ENCODE data around the gene LRP5. TPM values are rescaled to one million over a fixed set of nuclear protein-coding genes. Genes with fewer than 3 reads are reported as not detected.

LRP5 gene
- total RNA-seq, 1 experiment from 2014 or later, result 48.8 TPM

DNA sequence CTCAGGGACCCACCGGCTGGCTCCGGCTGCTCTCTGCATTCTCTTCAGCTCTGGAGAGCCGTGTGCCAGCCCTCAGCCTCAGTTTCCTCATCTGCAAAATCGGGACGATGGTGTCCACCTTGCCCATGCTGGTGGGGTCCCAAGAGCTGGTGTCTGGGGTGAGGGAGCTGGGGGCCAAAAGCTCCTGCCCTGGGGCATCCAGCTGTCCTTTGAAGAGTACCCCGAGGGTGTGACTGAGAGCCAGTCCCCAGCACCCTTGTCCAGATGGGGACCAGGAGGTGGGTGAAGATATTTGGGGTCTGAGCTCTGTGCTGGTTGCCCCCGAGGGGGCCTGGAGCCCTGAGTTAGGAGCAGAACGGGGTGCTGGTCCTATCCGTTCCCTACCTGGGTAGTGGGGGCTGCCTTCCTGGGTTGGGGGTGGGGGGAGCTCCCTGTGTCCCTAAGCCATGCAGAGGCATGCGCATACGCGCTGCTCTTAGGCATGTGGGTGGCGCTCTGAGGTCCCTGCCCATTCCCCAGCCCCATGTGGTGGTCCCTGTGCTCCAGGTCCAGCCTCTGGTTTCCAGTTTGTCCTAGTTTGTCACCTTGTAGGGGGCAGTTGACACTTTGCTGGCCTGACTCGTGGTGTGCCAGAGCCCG is 4.9 kb downstream of the LRP5 start:
- no peak overlapping the region; the same call in 1 of the 2 replicates for H3K27ac Mint-ChIP-seq
- H3K4me3 Mint-ChIP-seq, result no peak overlapping the region
- ATAC-seq (no peak), DNase-seq (ENCODE audit: low spot score) (no peak)
- H3K9me3 Mint-ChIP-seq, result peaks cover 7% of the 10 kb centered on the region
- CTCF ChIA-PET, result interaction anchor here (0.7 to 1.1 kb wide), 6 partner anchors 8 to 108 kb away, joined by 3 to 8 read pairs (median 3); no protein-coding TSS in a partner anchor
- POLR2A ChIA-PET, result interaction anchor here (0.7 kb wide), 1 partner anchor 50 kb away, joined by 5 read pairs; no protein-coding TSS in a partner anchor
- no peaks in the 10 kb centered on the region; the same call in 1 of the 2 replicates for H3K27me3 Mint-ChIP-seq (ENCODE audit: low read depth)
- TF ChIP-seq, protein P1, sequence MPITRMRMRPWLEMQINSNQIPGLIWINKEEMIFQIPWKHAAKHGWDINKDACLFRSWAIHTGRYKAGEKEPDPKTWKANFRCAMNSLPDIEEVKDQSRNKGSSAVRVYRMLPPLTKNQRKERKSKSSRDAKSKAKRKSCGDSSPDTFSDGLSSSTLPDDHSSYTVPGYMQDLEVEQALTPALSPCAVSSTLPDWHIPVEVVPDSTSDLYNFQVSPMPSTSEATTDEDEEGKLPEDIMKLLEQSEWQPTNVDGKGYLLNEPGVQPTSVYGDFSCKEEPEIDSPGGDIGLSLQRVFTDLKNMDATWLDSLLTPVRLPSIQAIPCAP (CRISPR knock-in tag; IDR thresholded peaks at IDR 0.05), result no peak
- TF ChIP-seq NR1H2 (CRISPR knock-in tag; IDR thresholded peaks at IDR 0.05) (no peak), ZNF121 (CRISPR knock-in tag; IDR thresholded peaks at IDR 0.05) (no peak), ETV6 (CRISPR knock-in tag; IDR thresholded peaks at IDR 0.05) (no peak), SOX15 (CRISPR knock-in tag; IDR thresholded peaks at IDR 0.05) (no peak), NFYB (CRISPR knock-in tag; conservative IDR thresholded peaks at IDR 0.05; ENCODE audit: low read depth) (no peak), ZNF532 (CRISPR knock-in tag; IDR thresholded peaks at IDR 0.05; ENCODE audit: borderline replicate concordance) (no peak)
- TF ChIP-seq, protein P2, sequence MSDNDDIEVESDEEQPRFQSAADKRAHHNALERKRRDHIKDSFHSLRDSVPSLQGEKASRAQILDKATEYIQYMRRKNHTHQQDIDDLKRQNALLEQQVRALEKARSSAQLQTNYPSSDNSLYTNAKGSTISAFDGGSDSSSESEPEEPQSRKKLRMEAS (CRISPR knock-in tag; IDR thresholded peaks at IDR 0.05), result peak; percentile 19; the same call in 1 of the 2 replicates
- H3K36me3 Mint-ChIP-seq, result peaks cover 8% of the 10 kb centered on the region
- peaks cover 51% of the 10 kb centered on the region for H3K4me1 Mint-ChIP-seq

DNA sequence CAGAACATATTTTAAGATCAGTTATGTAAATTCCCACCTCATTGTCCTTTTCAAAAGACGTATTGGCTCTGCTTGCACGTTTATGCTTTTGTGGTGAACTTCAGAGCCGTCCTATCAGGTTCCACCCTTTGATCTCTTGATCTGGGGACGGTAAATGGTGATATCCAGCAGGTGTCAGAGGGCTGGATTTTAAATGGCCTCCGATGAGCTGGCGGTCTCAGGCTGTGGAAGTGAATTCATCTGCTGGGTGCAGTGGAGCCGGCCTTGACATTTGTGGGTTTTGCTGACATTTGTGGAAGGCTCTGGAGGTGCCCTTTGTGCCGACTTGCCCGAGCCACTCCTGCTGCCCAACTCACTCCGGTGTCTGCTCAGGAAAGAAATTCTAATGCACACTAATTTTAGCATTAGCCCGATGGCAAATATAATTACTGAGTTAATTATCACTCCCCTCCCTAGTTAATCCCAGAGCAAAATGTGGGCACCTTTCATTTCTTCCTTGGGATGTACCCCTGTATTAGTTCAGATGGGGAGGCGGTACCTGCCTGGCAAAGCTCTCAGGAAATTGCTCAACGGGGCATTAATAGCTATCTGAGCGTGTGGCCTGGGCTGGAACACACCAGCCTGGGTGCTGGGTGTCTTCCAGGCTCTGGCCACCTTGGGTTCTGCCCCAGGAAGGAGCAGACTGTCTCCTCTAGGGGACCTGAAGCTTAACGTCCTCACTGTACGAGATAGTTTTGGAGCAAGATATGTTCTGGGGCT is 9.1 kb downstream of the LRP5 start:
- ATAC-seq (no peak), DNase-seq (ENCODE audit: low spot score) (no peak)
- Mint-ChIP-seq H3K4me1 (peaks cover 33% of the 10 kb centered on the region), H3K36me3 (peaks cover 8% of the 10 kb centered on the region), H3K27ac (no peak overlapping the region), H3K4me3 (no peak overlapping the region), H3K9me3 (peaks cover 7% of the 10 kb centered on the region), H3K27me3 (ENCODE audit: low read depth) (no peaks in the 10 kb centered on the region)
- POLR2A ChIA-PET, result no interaction called here
- CTCF ChIA-PET, result interaction anchor here (1.1 to 1.8 kb wide), 4 partner anchors 11 to 113 kb away, joined by 3 to 11 read pairs (median 4); no protein-coding TSS in a partner anchor
- TF ChIP-seq, protein P3, sequence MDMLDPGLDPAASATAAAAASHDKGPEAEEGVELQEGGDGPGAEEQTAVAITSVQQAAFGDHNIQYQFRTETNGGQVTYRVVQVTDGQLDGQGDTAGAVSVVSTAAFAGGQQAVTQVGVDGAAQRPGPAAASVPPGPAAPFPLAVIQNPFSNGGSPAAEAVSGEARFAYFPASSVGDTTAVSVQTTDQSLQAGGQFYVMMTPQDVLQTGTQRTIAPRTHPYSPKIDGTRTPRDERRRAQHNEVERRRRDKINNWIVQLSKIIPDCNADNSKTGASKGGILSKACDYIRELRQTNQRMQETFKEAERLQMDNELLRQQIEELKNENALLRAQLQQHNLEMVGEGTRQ (CRISPR knock-in tag; IDR thresholded peaks at IDR 0.05), result no peak
- TF ChIP-seq TCF7 (CRISPR knock-in tag; IDR thresholded peaks at IDR 0.05; ENCODE audit: low read depth) (no peak), ZNF219 (CRISPR knock-in tag; IDR thresholded peaks at IDR 0.05; ENCODE audit: borderline replicate concordance) (no peak), NR2C2 (CRISPR knock-in tag; IDR thresholded peaks at IDR 0.05) (no peak), NFYB (CRISPR knock-in tag; conservative IDR thresholded peaks at IDR 0.05; ENCODE audit: low read depth) (no peak), ZMAT4 (CRISPR knock-in tag; IDR thresholded peaks at IDR 0.05) (no peak), ATF2 (CRISPR knock-in tag; IDR thresholded peaks at IDR 0.05; ENCODE audit: borderline replicate concordance, low read depth) (no peak), RORB (CRISPR knock-in tag; IDR thresholded peaks at IDR 0.05) (no peak), CDX4 (CRISPR knock-in tag; IDR thresholded peaks at IDR 0.05; ENCODE audit: borderline replicate concordance) (no peak), MLX (CRISPR knock-in tag; IDR thresholded peaks at IDR 0.05) (no peak)
- TF ChIP-seq, protein P4, sequence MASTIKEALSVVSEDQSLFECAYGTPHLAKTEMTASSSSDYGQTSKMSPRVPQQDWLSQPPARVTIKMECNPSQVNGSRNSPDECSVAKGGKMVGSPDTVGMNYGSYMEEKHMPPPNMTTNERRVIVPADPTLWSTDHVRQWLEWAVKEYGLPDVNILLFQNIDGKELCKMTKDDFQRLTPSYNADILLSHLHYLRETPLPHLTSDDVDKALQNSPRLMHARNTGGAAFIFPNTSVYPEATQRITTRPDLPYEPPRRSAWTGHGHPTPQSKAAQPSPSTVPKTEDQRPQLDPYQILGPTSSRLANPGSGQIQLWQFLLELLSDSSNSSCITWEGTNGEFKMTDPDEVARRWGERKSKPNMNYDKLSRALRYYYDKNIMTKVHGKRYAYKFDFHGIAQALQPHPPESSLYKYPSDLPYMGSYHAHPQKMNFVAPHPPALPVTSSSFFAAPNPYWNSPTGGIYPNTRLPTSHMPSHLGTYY (CRISPR knock-in tag; IDR thresholded peaks at IDR 0.05), result no peak
- TF ChIP-seq, protein P5, sequence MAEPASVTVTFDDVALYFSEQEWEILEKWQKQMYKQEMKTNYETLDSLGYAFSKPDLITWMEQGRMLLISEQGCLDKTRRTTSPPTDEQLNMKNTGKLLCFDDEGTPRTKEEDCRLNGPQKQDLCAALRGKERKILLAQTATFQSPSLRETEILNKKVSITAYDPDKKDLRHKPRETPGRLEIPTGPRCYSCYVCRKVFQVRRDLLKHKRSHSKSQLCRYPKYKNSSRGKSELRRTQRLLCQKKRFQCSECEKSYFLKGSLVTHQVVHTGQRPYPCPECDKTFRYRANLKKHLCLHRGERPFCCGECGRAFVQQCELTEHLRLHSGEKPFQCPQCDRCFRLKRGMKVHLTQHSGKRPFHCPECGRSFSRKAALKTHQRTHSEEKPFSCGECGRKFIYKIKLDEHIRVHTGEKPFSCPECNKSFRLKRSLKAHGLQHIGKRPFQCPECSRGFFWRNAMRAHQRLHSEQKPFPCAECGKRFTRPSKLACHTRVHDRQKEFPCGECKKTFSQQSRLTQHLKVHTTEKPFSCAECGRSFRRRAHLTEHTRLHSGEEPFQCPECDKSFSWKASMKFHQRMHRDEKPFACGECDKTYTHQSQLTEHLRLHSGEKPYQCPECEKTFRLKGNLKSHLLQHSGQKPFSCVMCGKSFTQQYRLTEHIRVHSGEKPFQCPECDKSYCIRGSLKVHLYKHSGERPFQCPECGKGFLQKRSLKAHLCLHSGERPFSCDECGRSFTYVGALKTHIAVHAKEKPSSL (CRISPR knock-in tag; conservative IDR thresholded peaks at IDR 0.05), result no peak

Data from WTC11 (cell line).